ENCODE results near the gene ALDH16A1.

- no peak for TF ChIP-seq CTCF (IDR thresholded peaks at IDR 0.05)
- no peak for TF ChIP-seq POLR2A (IDR thresholded peaks at IDR 0.05)
- TF ChIP-seq EP300 (IDR thresholded peaks at IDR 0.05) = no peak
Observed at GRCh38 chr19:49486232-49486631, 33.2 kb downstream of the ALDH16A1 start.
